GM18867 (cell line): ENCODE results near the gene PRR3.
"Not testable (repeated sequence)": the region's sequence is repeated elsewhere in the genome, so short reads cannot be mapped to it uniquely, and the experiment has no call there.

ENCODE experiments used
- ATAC-seq: cut with Tn5 transposase; IDR thresholded peaks from one replicate; pipeline ENCODE4 v1.9.1; 2021; ENCODE audit warnings: mild to moderate bottlenecking, moderate library complexity; ENCODE audit not compliant: unreplicated experiment

Gene PRR3

GRCh38 chr6:30556906-30557682 lies at the start of gene PRR3:
TSS of gene PRR3 (plus strand) at chr6:30557295. CDS start at chr6:30557345, 50 bp downstream.
- peak; percentile 65 for ATAC-seq

- ATAC-seq = peak; percentile 46
Observed at GRCh38 chr6:30507849-30508827, 49.0 kb upstream of the PRR3 start.

GRCh38 chr6:30508890-30509736 lies 48.0 kb upstream of the PRR3 start:
- ATAC-seq = peak; percentile 51

- no peak for ATAC-seq
Observed at GRCh38 chr6:30510419-30511168, 46.5 kb upstream of the PRR3 start.

- no peak for ATAC-seq
Observed at GRCh38 chr6:30511169-30511546, 45.9 kb upstream of the PRR3 start.

GRCh38 chr6:30513451-30513850 lies 43.6 kb upstream of the PRR3 start:
- no peak for ATAC-seq

GRCh38 chr6:30515106-30515505 lies 42.0 kb upstream of the PRR3 start:
- no peak for ATAC-seq

- peak; percentile 78 for ATAC-seq
Observed at GRCh38 chr6:30515944-30516753, 40.9 kb upstream of the PRR3 start.

- not testable (repeated sequence) for ATAC-seq
Observed at GRCh38 chr6:30516754-30517076, 40.4 kb upstream of the PRR3 start.

- ATAC-seq = not testable (repeated sequence)
Observed at GRCh38 chr6:30517767-30518504, 39.2 kb upstream of the PRR3 start.

GRCh38 chr6:30518505-30519145 lies 38.5 kb upstream of the PRR3 start:
- not testable (repeated sequence) for ATAC-seq

- no peak for ATAC-seq
Observed at GRCh38 chr6:30520522-30520921, 36.6 kb upstream of the PRR3 start.

- ATAC-seq = not testable (repeated sequence)
Observed at GRCh38 chr6:30521082-30521481, 36.0 kb upstream of the PRR3 start.

GRCh38 chr6:30521952-30522351 lies 35.1 kb upstream of the PRR3 start:
- ATAC-seq = not testable (repeated sequence)

GRCh38 chr6:30526444-30526843 lies 30.7 kb upstream of the PRR3 start:
- ATAC-seq = not testable (repeated sequence)

- peak; percentile 52 for ATAC-seq
Observed at GRCh38 chr6:30529349-30529875, 27.7 kb upstream of the PRR3 start.

GRCh38 chr6:30530014-30530413 lies 27.1 kb upstream of the PRR3 start:
- no peak for ATAC-seq
